Measurements from ENCODE around the gene PRKCB.

PRKCB gene

GRCh38 chr16:24087891-24088410, 252.2 kb downstream of the PRKCB start:
- TF ChIP-seq CTCF (IDR thresholded peaks at IDR 0.05; ENCODE audit: low read depth, low read length), result no peak

GRCh38 chr16:24088767-24089166, 253.0 kb downstream of the PRKCB start:
- no peak for TF ChIP-seq CTCF (IDR thresholded peaks at IDR 0.05; ENCODE audit: low read depth, low read length)
- no peak overlapping the region for H3K4me3 ChIP-seq (ENCODE audit: low read depth, low read length)
- DNase-seq (ENCODE audit: low read depth, low spot score), result no peak
- in situ Hi-C loops (cut with HindIII; ENCODE audit: low sequenced_read_pairs), result no loop called here

More at GRCh38 chr16:24087891-24088410, 252.2 kb downstream of the PRKCB start:
- no peak for DNase-seq (ENCODE audit: low read depth, low spot score)
- H3K4me3 ChIP-seq (ENCODE audit: low read depth, low read length), result no peak overlapping the region
- in situ Hi-C loops (cut with HindIII; ENCODE audit: low sequenced_read_pairs), result no loop called here

GRCh38 chr16:24091125-24091524, 255.3 kb downstream of the PRKCB start:
- no peak for TF ChIP-seq CTCF (IDR thresholded peaks at IDR 0.05; ENCODE audit: low read depth, low read length)
- in situ Hi-C loops (cut with HindIII; ENCODE audit: low sequenced_read_pairs), result no loop called here
- H3K4me3 ChIP-seq (ENCODE audit: low read depth, low read length), result no peak overlapping the region
- DNase-seq (ENCODE audit: low read depth, low spot score), result no peak

- in situ Hi-C loops (cut with HindIII; ENCODE audit: low sequenced_read_pairs), result no loop called here
- H3K4me3 ChIP-seq (ENCODE audit: low read depth, low read length), result no peak overlapping the region
- no peak for DNase-seq (ENCODE audit: low read depth, low spot score)
- TF ChIP-seq CTCF (IDR thresholded peaks at IDR 0.05; ENCODE audit: low read depth, low read length), result no peak
These were observed 257.3 kb downstream of the PRKCB start for GRCh38 chr16:24093049-24093448.

GRCh38 chr16:24094660-24095059, 258.9 kb downstream of the PRKCB start:
- in situ Hi-C loops (cut with HindIII; ENCODE audit: low sequenced_read_pairs), result no loop called here
- no peak overlapping the region for H3K4me3 ChIP-seq (ENCODE audit: low read depth, low read length)
- DNase-seq (ENCODE audit: low read depth, low spot score), result no peak
- TF ChIP-seq CTCF (IDR thresholded peaks at IDR 0.05; ENCODE audit: low read depth, low read length), result no peak

- H3K4me3 ChIP-seq (ENCODE audit: low read depth, low read length), result no peak overlapping the region
- no peak for TF ChIP-seq CTCF (IDR thresholded peaks at IDR 0.05; ENCODE audit: low read depth, low read length)
- no peak for DNase-seq (ENCODE audit: low read depth, low spot score)
- in situ Hi-C loops (cut with HindIII; ENCODE audit: low sequenced_read_pairs), result no loop called here
These were observed 263.1 kb downstream of the PRKCB start for GRCh38 chr16:24098896-24099295.

GRCh38 chr16:24101431-24101830, 265.6 kb downstream of the PRKCB start:
- no peak overlapping the region for H3K4me3 ChIP-seq (ENCODE audit: low read depth, low read length)
- in situ Hi-C loops (cut with HindIII; ENCODE audit: low sequenced_read_pairs), result no loop called here
- no peak for TF ChIP-seq CTCF (IDR thresholded peaks at IDR 0.05; ENCODE audit: low read depth, low read length)

More at GRCh38 chr16:24101431-24101830, 265.6 kb downstream of the PRKCB start:
- no peak for DNase-seq (ENCODE audit: low read depth, low spot score)

Measured in astrocyte of the spinal cord (primary cell).